HG03135 (cell line): ENCODE data around the gene KCNT1.
"Not testable (repeated sequence)": the region's sequence is repeated elsewhere in the genome, so short reads cannot be mapped to it uniquely, and the experiment has no call there.

ENCODE experiments used
- ATAC-seq: cut with Tn5 transposase; IDR thresholded peaks from one replicate; pipeline ENCODE4 v1.9.1; 2021; ENCODE audit warnings: mild to moderate bottlenecking, moderate library complexity; ENCODE audit not compliant: unreplicated experiment

The KCNT1 gene

GRCh38 chr9:135701959-135702721, at the start of gene KCNT1:
Gene KCNT1, plus strand, starts transcription at chr9:135702185. Its CDS starts 74 bp downstream, at chr9:135702259.
- no peak for ATAC-seq

- no peak for ATAC-seq
These were observed 46.7 kb upstream of the KCNT1 start for GRCh38 chr9:135655317-135655716.

GRCh38 chr9:135657416-135657815, 44.6 kb upstream of the KCNT1 start:
- no peak for ATAC-seq

GRCh38 chr9:135659252-135659651, 42.7 kb upstream of the KCNT1 start:
- ATAC-seq: no peak

- no peak for ATAC-seq
These were observed 41.6 kb upstream of the KCNT1 start for GRCh38 chr9:135660407-135660806.

GRCh38 chr9:135661816-135662560, 40.0 kb upstream of the KCNT1 start:
- ATAC-seq: no peak

DNA sequence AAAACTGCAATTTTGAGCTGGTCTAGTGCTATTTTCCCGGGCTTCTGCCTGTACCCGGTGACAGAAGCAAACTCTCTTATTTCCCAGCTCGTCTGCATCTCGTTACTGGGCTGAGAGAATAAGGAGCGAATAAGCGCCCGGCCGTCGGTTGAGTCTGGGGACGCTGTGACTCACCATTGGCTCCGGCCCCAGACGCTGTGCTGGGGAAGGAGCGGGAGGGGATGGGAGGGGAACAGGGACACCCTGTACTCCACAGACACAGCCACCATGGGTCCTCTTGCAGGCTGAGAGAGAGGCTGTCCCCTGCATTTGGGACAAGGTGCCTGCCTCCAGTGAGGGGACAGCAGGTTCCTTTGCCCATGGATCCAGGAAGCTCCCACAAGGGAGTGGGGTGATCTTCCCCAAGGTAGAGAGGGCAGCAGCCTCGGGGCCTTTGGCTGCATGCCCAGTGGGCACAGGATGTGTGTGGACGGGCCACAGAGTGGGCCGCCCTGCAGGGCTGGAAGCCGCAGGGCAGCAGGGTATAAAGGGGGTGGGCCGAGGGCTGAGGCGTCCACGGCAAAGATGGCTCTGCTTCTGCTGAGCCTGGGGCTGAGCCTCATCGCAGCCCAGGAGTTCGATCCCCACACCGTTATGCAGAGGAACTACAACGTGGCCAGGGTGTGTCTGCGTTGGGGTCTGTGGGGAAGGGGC, 39.1 kb upstream of the KCNT1 start, which contains the start of gene LCN9:
Gene LCN9 (plus strand): TSS at position 552 of the 693 bp plus-strand sequence. CDS start 13 bp downstream, at position 565.
- ATAC-seq: no peak

DNA sequence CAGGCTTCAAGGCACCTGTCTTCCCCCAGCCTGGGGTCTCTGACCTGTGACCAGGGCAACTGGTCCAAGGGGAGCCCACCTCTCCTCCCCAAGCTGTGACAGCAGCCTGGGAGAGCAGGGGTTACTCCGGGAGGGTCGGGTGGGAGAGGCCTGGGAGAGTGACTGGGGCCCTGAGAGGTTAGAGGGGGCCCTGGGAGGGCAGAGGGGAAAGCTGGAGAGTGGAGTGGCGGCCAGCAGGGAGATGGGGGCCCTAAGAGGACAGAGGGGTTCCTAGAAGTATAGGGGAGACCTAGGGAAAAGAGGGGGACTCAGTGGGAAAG, 38.6 kb upstream of the KCNT1 start:
- ATAC-seq: no peak

DNA sequence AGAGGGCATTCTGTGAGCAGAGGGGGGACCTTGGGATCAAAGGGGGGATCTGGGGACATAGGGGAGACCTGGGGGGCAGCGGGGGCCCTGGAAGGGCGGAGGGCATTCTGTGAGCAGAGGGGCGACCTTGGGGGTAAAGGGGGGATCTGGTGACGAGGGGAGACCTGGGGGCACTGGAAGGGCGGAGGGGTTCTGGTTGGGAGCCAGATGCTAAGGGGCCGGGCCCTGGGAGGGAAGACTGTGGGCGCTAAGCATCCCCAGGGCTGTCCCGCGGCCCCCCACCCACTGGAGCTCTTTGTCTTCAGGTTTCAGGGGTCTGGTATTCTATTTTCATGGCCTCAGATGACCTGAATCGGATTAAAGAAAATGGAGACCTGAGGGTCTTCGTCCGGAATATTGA, 38.1 kb upstream of the KCNT1 start:
- ATAC-seq: no peak

GRCh38 chr9:135664266-135664665, 37.7 kb upstream of the KCNT1 start:
- ATAC-seq: no peak

- no peak for ATAC-seq
These were observed 36.9 kb upstream of the KCNT1 start for GRCh38 chr9:135664801-135665794.

DNA sequence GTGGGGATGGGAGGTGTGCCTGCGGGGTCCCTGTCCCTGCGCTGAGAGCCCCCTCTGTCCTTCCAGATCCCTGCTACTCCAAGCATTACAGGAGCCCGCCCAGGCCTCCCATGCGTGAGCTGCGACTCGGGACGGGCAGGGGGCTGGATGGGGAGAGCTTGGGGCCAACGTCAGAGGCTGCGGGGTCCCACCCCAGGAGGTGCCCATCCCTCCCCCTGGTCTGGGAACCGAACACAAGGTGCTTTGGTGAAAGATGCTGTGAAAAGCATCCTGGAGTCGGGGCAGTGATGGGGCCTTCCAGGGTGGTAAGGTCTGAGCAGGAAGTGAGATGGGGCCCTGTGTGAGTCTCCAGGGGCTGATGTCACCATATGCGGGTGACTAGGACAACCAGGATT, 36.2 kb upstream of the KCNT1 start:
- no peak for ATAC-seq

DNA sequence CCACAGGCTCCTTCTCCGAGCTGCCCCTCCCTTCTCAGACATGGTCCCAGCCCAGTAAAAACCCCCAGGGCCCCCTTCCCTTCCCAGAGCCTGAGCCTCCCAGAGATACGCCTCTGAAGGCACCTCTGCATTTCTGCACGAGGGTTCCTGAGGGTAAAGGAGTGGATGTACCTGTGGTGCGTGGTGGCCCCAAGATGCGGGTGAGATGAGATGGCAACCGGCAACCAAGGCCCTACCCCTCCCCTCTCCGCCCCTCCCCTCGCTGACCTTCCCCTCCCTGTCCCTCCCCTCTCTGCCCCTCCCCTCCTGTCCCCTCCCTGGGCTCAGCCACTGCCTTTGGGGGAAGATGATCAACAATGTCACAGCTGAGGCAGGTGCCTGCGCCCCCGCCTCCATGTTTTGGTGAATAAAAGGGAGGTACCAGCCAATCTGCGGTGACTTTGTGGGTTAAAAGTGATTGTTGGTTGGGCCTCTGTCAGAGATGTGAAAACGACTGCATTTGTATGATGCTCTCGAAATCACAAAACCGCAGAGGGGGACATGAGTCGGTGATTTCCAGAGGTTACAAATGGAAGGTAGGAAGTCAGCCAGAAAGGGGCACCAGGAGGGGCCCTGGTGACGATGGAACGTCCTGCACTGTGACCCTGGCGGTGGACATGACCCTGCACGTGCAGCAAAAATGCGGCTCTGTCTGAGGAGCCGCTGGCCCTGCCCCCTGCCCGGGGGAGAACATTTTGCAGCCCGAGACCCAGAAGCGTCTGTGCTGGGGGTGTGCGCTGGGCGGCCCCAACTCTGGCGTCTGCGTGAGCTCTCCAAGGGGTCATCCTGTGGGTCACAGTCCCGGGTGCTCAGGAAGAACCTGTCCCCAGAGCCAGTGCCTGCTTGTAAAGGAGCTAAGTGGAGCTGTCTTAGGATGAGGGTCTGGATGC, 35.2 kb upstream of the KCNT1 start:
- no peak for ATAC-seq

GRCh38 chr9:135667463-135668001, 34.5 kb upstream of the KCNT1 start:
- ATAC-seq: no peak

DNA sequence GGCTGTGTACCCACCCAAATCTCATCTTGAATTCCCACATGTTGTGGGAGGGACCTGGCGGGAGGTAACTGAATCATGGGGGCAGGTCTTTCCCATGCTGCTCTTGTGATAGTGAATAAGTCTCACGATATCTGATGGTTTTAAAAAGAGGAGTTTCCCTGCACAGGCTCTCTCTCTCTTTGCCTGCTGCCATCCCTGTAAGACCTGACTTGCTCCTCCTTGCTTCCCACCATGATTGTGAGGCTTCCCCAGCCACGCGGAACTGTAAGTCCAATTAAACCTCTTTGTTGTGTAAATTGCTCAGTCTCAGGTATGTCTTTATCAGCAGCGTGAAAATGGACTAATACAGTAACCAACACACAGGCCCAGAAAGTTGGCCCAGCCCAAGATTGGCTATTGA, 33.0 kb upstream of the KCNT1 start:
- not testable (repeated sequence) for ATAC-seq

GRCh38 chr9:135669616-135670285, 32.2 kb upstream of the KCNT1 start:
- ATAC-seq: no peak

DNA sequence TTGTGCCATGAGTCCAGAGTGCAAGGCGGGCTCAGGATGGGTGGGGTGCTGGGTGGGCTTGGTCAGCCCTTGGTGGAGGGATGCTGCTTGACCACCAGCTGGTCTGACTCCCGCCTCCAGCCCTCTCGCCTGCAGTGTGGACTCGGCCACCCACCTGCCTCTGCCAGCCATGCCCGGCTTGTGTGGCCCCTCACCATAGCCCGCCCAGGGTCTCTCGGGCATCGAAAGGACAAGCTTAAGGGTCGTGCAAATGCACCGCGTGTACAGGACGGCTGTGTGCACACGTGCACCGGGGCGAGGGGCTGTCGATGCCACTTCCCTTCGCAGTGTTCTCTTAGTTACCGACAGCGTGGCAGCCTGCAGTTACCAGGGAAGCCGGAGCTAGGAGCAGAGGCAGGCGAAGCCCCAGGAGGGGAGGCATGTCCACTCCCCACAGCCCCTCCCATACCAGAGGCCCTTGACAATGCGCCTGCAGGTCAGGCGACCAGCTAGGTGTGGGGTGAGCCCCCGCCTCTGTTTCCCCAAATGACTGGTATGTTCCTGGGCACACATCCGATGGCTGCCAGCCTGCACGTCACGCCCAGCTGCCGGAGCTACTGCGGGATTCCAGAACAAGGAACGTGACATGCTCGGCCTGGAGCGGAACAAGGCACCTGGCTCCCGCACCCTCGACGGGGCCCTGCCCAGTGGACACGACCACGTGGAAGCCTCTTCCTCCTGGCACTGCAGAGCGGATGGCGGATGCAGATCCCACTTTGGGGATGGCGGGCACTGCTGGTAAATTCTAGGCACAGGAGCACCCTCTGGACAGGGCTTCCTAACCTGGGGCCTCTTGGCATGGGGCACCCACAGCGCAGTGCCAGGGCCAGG, 31.0 kb upstream of the KCNT1 start:
- no peak for ATAC-seq

DNA sequence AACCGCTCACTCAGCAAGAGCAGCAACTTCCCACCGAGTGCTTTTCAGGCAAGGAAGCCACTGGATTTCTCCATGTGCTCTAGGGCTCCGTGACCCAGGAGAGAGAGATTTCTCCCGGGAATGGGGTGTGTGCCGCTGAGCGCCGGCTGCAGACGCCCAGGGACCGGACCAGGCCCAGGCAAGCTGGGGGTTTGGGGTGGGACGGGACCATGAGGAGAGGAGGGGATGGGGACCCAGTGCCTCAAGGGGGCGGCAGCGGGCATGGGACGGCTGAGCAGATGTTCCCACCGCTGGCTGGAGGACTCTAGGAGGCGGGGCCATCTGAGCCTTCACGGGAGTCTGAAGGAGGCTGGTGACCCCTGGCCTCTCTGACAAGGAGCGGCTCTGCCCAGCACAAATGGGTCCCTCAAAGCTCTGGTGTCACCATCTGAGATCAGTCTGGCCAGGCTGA, 30.4 kb upstream of the KCNT1 start:
- ATAC-seq: no peak
